ENCODE data around the gene ADORA3.

Gene ADORA3

DNA sequence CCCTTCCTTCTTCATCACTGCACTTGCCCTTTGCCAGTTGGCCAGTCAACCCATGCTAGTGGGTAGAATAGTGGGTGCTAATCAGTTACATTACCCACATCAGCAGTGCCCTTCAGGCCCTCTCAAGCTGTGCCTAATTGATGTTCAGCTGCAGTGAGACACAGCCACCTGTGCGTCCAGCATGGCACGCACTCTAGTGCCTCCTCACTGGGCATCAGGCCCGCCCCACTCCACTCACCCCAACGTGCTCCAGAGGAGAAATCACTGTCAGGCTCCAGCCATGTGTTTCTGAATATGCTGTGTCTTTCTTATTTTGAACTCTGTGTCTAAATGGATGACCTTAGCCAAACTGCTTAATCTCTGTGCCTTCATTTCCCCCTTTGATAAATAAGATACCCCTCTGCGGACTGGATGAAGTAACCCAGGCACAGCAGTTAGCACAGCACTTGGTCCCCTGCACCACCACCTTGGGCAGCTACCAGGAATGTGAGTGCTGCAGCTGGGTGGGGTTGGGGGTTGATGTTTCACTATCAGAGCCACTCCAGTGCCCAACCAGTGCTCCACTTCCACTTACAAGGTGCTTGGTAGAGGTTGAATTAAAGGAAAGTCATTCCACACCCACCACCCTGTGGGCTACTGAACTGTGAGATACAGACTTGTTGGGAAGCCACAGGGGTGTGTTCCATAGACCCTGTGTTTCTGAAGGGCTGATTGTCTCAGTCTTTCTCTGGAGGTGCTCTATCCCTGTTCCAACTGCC, 8.9 kb upstream of the ADORA3 start:
- H3K4me1 ChIP-seq: peaks cover 10% of the 10 kb centered on the region
- no peaks in the 10 kb centered on the region for H3K9me3 ChIP-seq
- no peak for DNase-seq
- TF ChIP-seq, protein P1, sequence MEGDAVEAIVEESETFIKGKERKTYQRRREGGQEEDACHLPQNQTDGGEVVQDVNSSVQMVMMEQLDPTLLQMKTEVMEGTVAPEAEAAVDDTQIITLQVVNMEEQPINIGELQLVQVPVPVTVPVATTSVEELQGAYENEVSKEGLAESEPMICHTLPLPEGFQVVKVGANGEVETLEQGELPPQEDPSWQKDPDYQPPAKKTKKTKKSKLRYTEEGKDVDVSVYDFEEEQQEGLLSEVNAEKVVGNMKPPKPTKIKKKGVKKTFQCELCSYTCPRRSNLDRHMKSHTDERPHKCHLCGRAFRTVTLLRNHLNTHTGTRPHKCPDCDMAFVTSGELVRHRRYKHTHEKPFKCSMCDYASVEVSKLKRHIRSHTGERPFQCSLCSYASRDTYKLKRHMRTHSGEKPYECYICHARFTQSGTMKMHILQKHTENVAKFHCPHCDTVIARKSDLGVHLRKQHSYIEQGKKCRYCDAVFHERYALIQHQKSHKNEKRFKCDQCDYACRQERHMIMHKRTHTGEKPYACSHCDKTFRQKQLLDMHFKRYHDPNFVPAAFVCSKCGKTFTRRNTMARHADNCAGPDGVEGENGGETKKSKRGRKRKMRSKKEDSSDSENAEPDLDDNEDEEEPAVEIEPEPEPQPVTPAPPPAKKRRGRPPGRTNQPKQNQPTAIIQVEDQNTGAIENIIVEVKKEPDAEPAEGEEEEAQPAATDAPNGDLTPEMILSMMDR (IDR thresholded peaks at IDR 0.05; ENCODE audit: low read depth, low read length): no peak
- H3K36me3 ChIP-seq: no peaks in the 10 kb centered on the region
- H3K27me3 ChIP-seq: no peaks in the 10 kb centered on the region
- no peak overlapping the region for H3K4me3 ChIP-seq (ENCODE audit: low read depth, low read length)

DNA sequence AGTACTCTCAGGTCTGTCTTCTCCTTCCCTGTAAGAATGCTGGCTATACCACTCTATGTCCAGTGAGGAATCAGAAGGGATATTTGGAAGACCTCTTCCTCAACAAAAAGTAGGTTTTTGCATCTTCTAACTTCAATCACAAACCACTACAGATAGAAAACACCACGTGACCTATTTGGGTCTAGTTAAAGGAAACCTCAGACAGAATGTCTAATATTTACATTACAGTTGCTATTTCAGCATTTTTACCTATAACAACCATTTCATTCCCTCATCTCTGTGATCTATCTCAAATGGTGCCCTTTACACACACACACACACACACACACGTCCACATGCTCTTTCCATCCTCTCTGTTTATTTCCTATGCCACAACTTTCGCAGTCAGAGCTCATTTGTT, 7.9 kb upstream of the ADORA3 start:
- Histone ChIP-seq H3K4me3 (ENCODE audit: low read depth, low read length) (no peak overlapping the region), H3K4me1 (peaks cover 10% of the 10 kb centered on the region), H3K27me3 (no peaks in the 10 kb centered on the region), H3K36me3 (no peaks in the 10 kb centered on the region), H3K9me3 (no peaks in the 10 kb centered on the region)
- TF ChIP-seq, protein P1 (IDR thresholded peaks at IDR 0.05; ENCODE audit: low read depth, low read length): no peak
- DNase-seq: no peak

DNA sequence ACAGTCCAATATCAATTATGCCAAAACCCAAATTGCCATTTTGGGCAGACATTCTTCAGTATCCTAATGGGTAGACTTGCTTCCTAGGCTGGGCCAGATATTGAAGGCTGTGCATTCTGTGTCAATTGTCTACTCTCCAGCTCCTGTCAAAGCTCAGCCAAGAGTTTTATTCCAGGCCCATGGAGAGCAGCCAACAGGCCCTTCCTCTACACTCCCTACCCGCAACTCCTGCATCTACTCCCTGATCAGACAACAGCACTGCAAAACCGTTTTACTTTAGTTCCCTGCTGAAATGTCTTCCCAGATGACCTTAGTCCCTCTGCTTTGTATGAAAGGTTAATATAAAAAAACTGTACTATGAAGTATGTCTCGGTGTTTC, 6.6 kb upstream of the ADORA3 start:
- TF ChIP-seq, protein P1 (IDR thresholded peaks at IDR 0.05; ENCODE audit: low read depth, low read length): no peak
- no peaks in the 10 kb centered on the region for H3K36me3 ChIP-seq
- H3K4me1 ChIP-seq: peaks cover 10% of the 10 kb centered on the region
- H3K9me3 ChIP-seq: no peaks in the 10 kb centered on the region
- H3K27me3 ChIP-seq: no peaks in the 10 kb centered on the region
- no peak for DNase-seq
- H3K4me3 ChIP-seq (ENCODE audit: low read depth, low read length): no peak overlapping the region

DNA sequence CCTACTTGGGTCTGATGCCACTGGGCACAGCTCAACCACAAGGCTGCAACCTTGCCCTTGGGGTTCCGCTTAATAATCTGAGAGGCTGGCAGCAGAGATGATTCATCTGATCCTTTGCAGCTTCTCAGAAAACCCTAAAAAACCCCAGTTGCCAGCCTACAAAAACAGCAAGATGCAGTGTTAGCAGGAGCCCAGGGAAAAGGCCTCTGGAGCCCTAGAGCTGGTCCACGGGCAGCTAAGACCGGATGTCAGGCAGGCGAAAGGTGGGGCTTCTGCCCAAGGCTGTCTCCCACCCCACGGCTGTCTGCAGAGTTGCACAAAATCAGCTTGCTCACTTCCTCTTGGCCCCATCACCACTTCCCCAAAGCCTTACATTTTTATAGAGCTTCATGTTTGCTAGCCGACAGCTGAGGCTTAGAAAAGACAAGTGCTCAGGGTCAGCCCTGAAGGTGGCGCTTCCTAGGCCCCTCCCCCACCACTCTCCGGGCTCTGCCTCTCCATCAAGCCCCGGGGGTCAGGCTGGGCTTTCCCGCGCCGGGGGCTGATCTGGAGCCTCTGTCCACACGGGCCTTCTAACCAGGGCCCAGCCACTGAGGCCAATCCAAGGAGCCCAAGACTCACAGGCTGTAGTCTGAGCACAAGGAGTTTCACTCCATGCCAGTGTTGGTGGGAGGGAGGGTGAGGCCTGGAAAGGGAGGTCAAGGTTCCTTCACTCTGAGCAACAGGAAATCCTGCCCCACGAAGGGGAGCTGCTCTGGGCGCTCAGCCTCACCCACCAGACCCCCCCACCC, 4.2 kb upstream of the ADORA3 start:
- TF ChIP-seq, protein P1 (IDR thresholded peaks at IDR 0.05; ENCODE audit: low read depth, low read length): peak; percentile 32; the same call in 1 of the 2 replicates
- Histone ChIP-seq H3K27me3 (no peaks in the 10 kb centered on the region), H3K9me3 (no peaks in the 10 kb centered on the region), H3K4me3 (ENCODE audit: low read depth, low read length) (peak overlapping the region; percentile 64), H3K4me1 (no peaks in the 10 kb centered on the region), H3K36me3 (no peaks in the 10 kb centered on the region)
- peak; percentile 69 for DNase-seq

DNA sequence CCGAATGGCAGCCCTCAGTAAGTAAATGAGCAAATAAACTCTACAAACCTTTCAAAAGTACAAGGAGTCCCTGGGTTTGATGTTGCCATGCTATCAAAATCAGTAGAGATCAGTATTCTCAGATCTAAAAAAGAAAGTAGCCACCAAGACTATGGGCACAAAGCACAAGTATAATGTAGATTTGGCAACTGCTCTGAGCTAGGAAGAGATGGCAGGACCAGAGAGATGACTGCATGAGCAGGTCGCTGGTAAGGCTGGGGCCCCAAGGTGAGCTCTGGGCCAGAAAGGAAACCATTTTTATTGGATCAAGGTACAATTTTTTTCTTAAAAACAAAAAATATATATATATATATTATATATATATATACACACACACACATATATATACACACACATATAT, 3.1 kb upstream of the ADORA3 start:
- TF ChIP-seq, protein P1 (IDR thresholded peaks at IDR 0.05; ENCODE audit: low read depth, low read length): no peak
- no peaks in the 10 kb centered on the region for H3K9me3 ChIP-seq
- H3K36me3 ChIP-seq: no peaks in the 10 kb centered on the region
- DNase-seq: no peak
- H3K27me3 ChIP-seq: 0 out of 2 replicates have a peak, but pooled peaks cover under 1% of the 10 kb centered on the region
- H3K4me1 ChIP-seq: no peaks in the 10 kb centered on the region
- no peak overlapping the region for H3K4me3 ChIP-seq (ENCODE audit: low read depth, low read length)

All from BE2C (cell line).